ENCODE results near the gene SMC5. TPM values are rescaled to one million over a fixed set of nuclear protein-coding genes. Genes with fewer than 3 reads are reported as not detected.

The SMC5 gene
- total and polyA plus RNA-seq, 8 donors, result 25.5 to 96.0 (median 74.2) TPM

GRCh38 chr9:70261131-70261870 is 2.5 kb downstream of the SMC5 start:
- H3K4me3 ChIP-seq, result peak overlapping the region in 1 of 2 donors; percentile 67
- no peak for TF ChIP-seq CTCF (IDR thresholded peaks at IDR 0.05)
- no peak for ATAC-seq
- no peaks in the 10 kb centered on the region for H3K9me3 ChIP-seq
- no peak overlapping the region for H3K27ac ChIP-seq
- H3K36me3 ChIP-seq, result peaks cover 0 to 31% of the 10 kb centered on the region in 2 donors
- H3K4me1 ChIP-seq, result peaks cover 26 to 57% of the 10 kb centered on the region in 2 donors
- no peaks in the 10 kb centered on the region for H3K27me3 ChIP-seq
- DNase-seq, result no peak
- intact Hi-C loops (cut with DNase I), result loop anchor here in 1 of 2 donors (10.0 kb wide), 1 partner anchor 64 kb away; no protein-coding TSS in a partner anchor

GRCh38 chr9:70262366-70262765 is 3.6 kb downstream of the SMC5 start:
- Histone ChIP-seq H3K9me3 (no peaks in the 10 kb centered on the region), H3K27me3 (no peaks in the 10 kb centered on the region), H3K4me3 (no peak overlapping the region), H3K36me3 (peaks cover 0 to 32% of the 10 kb centered on the region in 2 donors), H3K4me1 (peaks cover 26 to 52% of the 10 kb centered on the region in 2 donors), H3K27ac (no peak overlapping the region)
- intact Hi-C loops (cut with DNase I), result loop anchor here in 1 of 2 donors (10.0 kb wide), 1 partner anchor 62 kb away; no protein-coding TSS in a partner anchor
- TF ChIP-seq CTCF (IDR thresholded peaks at IDR 0.05), result no peak
- ATAC-seq, result no peak
- DNase-seq, result no peak

- intact Hi-C loops (cut with DNase I), result loop anchor here in 1 of 2 donors (10.0 kb wide), 1 partner anchor 62 kb away; no protein-coding TSS in a partner anchor
- DNase-seq (peak in 1 of 4 donors; percentile 67), ATAC-seq (no peak)
- Histone ChIP-seq H3K4me1 (peaks cover 26 to 46% of the 10 kb centered on the region in 2 donors), H3K27ac (no peak overlapping the region), H3K9me3 (no peaks in the 10 kb centered on the region), H3K4me3 (no peak overlapping the region), H3K36me3 (peaks cover 0 to 38% of the 10 kb centered on the region in 2 donors), H3K27me3 (no peaks in the 10 kb centered on the region)
- TF ChIP-seq CTCF (IDR thresholded peaks at IDR 0.05), result no peak
Observed at GRCh38 chr9:70262948-70263347, 4.2 kb downstream of the SMC5 start.

GRCh38 chr9:70263421-70263820 is 4.6 kb downstream of the SMC5 start:
- no peak for DNase-seq
- no peak overlapping the region for H3K27ac ChIP-seq
- H3K4me1 ChIP-seq, result peaks cover 26 to 45% of the 10 kb centered on the region in 2 donors
- no peak for TF ChIP-seq CTCF (IDR thresholded peaks at IDR 0.05)
- no peaks in the 10 kb centered on the region for H3K9me3 ChIP-seq
- peaks cover 0 to 43% of the 10 kb centered on the region in 2 donors for H3K36me3 ChIP-seq
- H3K4me3 ChIP-seq, result no peak overlapping the region
- no peaks in the 10 kb centered on the region for H3K27me3 ChIP-seq
- ATAC-seq, result no peak
- intact Hi-C loops (cut with DNase I), result loop anchor here in 1 of 2 donors (10.0 kb wide), 1 partner anchor 61 kb away; no protein-coding TSS in a partner anchor

- no peak for TF ChIP-seq CTCF (IDR thresholded peaks at IDR 0.05)
- H3K4me3 ChIP-seq, result no peak overlapping the region
- peaks cover 0 to 6% of the 10 kb centered on the region in 2 donors for H3K4me1 ChIP-seq
- no peak for ATAC-seq
- no peak for DNase-seq
- H3K27ac ChIP-seq, result no peak overlapping the region
- no peaks in the 10 kb centered on the region for H3K27me3 ChIP-seq
- H3K36me3 ChIP-seq, result peaks cover 0 to 59% of the 10 kb centered on the region in 2 donors
- no peaks in the 10 kb centered on the region for H3K9me3 ChIP-seq
- intact Hi-C loops (cut with DNase I), result no loop called here
Observed at GRCh38 chr9:70278305-70278704, 19.5 kb downstream of the SMC5 start.

Measured in left lung (tissue), 10 donors.